ENCODE results near the gene ABHD2. TPM values are rescaled to one million over a fixed set of nuclear protein-coding genes. Genes with fewer than 3 reads are reported as not detected.

Gene ABHD2
- total and polyA plus RNA-seq, 9 of the 15 experiments (the other 6 are each of a cell fraction or from before 2014, with no cell fraction given), result 16.9 to 99.8 (median 47.5) TPM

- peak; percentile 67; the same call in 1 of the 2 replicates for TF ChIP-seq ZBTB2 (IDR thresholded peaks at IDR 0.05)
- TF ChIP-seq HMBOX1 (IDR thresholded peaks at IDR 0.05), result peak; percentile 48
- TF ChIP-seq XRCC4 (IDR thresholded peaks at IDR 0.05; ENCODE audit: extremely low read depth, insufficient read depth, insufficient read length), result no peak
- peak; percentile 72 for TF ChIP-seq KLF16 (IDR thresholded peaks at IDR 0.05)
- no peak for TF ChIP-seq ZNF696 (CRISPR knock-in tag; conservative IDR thresholded peaks at IDR 0.05)
- TF ChIP-seq ZBTB9 (CRISPR knock-in tag; IDR thresholded peaks at IDR 0.05), result no peak
- no peak for TF ChIP-seq DNMT1 (IDR thresholded peaks at IDR 0.05)
- no peak for TF ChIP-seq CBX3 (IDR thresholded peaks at IDR 0.05; ENCODE audit: borderline replicate concordance in 1 of 2, low read length in 2 of 2)
- no peak for TF ChIP-seq MEF2D (tag; conservative IDR thresholded peaks at IDR 0.05; ENCODE audit: low read depth)
- TF ChIP-seq PML (IDR thresholded peaks at IDR 0.05; ENCODE audit: low read length), result peak; percentile 74
- 0 out of 2 replicates have a peak, but pooled peaks have one; percentile 35 for TF ChIP-seq CC2D1A (IDR thresholded peaks at IDR 0.05)
- no peak for TF ChIP-seq NCOA6 (IDR thresholded peaks at IDR 0.05)
- TF ChIP-seq ZNF699 (CRISPR knock-in tag; IDR thresholded peaks at IDR 0.05; ENCODE audit: insufficient replicate concordance), result no peak
- peak; percentile 18 for TF ChIP-seq CCNT2 (IDR thresholded peaks at IDR 0.05; ENCODE audit: borderline replicate concordance, extremely low read depth, insufficient read length, low read depth, low read length)
- TF ChIP-seq ZNF143 (CRISPR knock-in tag; IDR thresholded peaks at IDR 0.05), result no peak
- no peak for TF ChIP-seq TFAP4 (CRISPR knock-in tag; IDR thresholded peaks at IDR 0.05; ENCODE audit: borderline replicate concordance)
- TF ChIP-seq ZBTB26 (CRISPR knock-in tag; IDR thresholded peaks at IDR 0.05), result no peak
- TF ChIP-seq ZNF511 (CRISPR knock-in tag; IDR thresholded peaks at IDR 0.05), result no peak
- no peak for TF ChIP-seq ZNF639 (CRISPR knock-in tag; conservative IDR thresholded peaks at IDR 0.05 in 1 of 2, IDR thresholded peaks at IDR 0.05 in 1 of 2)
- TF ChIP-seq DMBX1 (CRISPR knock-in tag; IDR thresholded peaks at IDR 0.05; ENCODE audit: borderline replicate concordance), result no peak
These were observed 13.7 kb upstream of the ABHD2 start (continued) for GRCh38 chr15:89074402-89075012.
